ENCODE results near the gene AAK1.
A peak's percentile ranks its signal among the peaks of the same experiment; 100 is the strongest.
"Not testable (repeated sequence)": the region's sequence is repeated elsewhere in the genome, so short reads cannot be mapped to it uniquely, and the experiment has no call there.

The AAK1 gene

GRCh38 chr2:69625078-69625795, 18.3 kb downstream of the AAK1 start:
- no peak for DNase-seq (ENCODE audit: low read depth, low spot score)

GRCh38 chr2:69624611-69625010, 18.9 kb downstream of the AAK1 start:
- DNase-seq (ENCODE audit: low read depth, low spot score) = no peak

- no peak for DNase-seq (ENCODE audit: low read depth, low spot score)
Observed at GRCh38 chr2:69624131-69624530, 19.4 kb downstream of the AAK1 start.

- DNase-seq (ENCODE audit: low read depth, low spot score) = no peak
Observed at GRCh38 chr2:69623236-69623635, 20.3 kb downstream of the AAK1 start.

GRCh38 chr2:69622805-69623204, 20.7 kb downstream of the AAK1 start:
- DNase-seq (ENCODE audit: low read depth, low spot score) = not testable (repeated sequence)

GRCh38 chr2:69622017-69622540, 21.5 kb downstream of the AAK1 start:
- DNase-seq (ENCODE audit: low read depth, low spot score) = not testable (repeated sequence)

- DNase-seq (ENCODE audit: low read depth, low spot score) = no peak
Observed at GRCh38 chr2:69621440-69621839, 22.1 kb downstream of the AAK1 start.

- no peak for DNase-seq (ENCODE audit: low read depth, low spot score)
Observed at GRCh38 chr2:69620870-69621269, 22.7 kb downstream of the AAK1 start.

- DNase-seq (ENCODE audit: low read depth, low spot score) = no peak
Observed at GRCh38 chr2:69619725-69620124, 23.8 kb downstream of the AAK1 start.

- no peak for DNase-seq (ENCODE audit: low read depth, low spot score)
Observed at GRCh38 chr2:69618362-69618761, 25.2 kb downstream of the AAK1 start.

- no peak for DNase-seq (ENCODE audit: low read depth, low spot score)
Observed at GRCh38 chr2:69617744-69618143, 25.8 kb downstream of the AAK1 start.

- DNase-seq (ENCODE audit: low read depth, low spot score) = peak; percentile 6
Observed at GRCh38 chr2:69616755-69617154, 26.8 kb downstream of the AAK1 start.

GRCh38 chr2:69615969-69616368, 27.6 kb downstream of the AAK1 start:
- no peak for DNase-seq (ENCODE audit: low read depth, low spot score)

GRCh38 chr2:69615078-69615625, 28.4 kb downstream of the AAK1 start:
- no peak for DNase-seq (ENCODE audit: low read depth, low spot score)

GRCh38 chr2:69612707-69613106, 30.8 kb downstream of the AAK1 start:
- DNase-seq (ENCODE audit: low read depth, low spot score) = no peak

GRCh38 chr2:69612200-69612599, 31.3 kb downstream of the AAK1 start:
- DNase-seq (ENCODE audit: low read depth, low spot score) = no peak

GRCh38 chr2:69608109-69608508, 35.4 kb downstream of the AAK1 start:
- no peak for DNase-seq (ENCODE audit: low read depth, low spot score)

GRCh38 chr2:69606771-69607170, 36.8 kb downstream of the AAK1 start:
- not testable (repeated sequence) for DNase-seq (ENCODE audit: low read depth, low spot score)

GRCh38 chr2:69605284-69605683, 38.3 kb downstream of the AAK1 start:
- DNase-seq (ENCODE audit: low read depth, low spot score) = no peak

- DNase-seq (ENCODE audit: low read depth, low spot score) = no peak
Observed at GRCh38 chr2:69604836-69605235, 38.7 kb downstream of the AAK1 start.

- no peak for DNase-seq (ENCODE audit: low read depth, low spot score)
Observed at GRCh38 chr2:69604026-69604678, 39.4 kb downstream of the AAK1 start.

- DNase-seq (ENCODE audit: low read depth, low spot score) = no peak
Observed at GRCh38 chr2:69603146-69603743, 40.3 kb downstream of the AAK1 start.
